ENCODE results near the gene RITA1. TPM values are rescaled to one million over a fixed set of nuclear protein-coding genes. Genes with fewer than 3 reads are reported as not detected.

Gene RITA1
- total RNA-seq, 1 donor from 2014 or later: 17.9 TPM

DNA sequence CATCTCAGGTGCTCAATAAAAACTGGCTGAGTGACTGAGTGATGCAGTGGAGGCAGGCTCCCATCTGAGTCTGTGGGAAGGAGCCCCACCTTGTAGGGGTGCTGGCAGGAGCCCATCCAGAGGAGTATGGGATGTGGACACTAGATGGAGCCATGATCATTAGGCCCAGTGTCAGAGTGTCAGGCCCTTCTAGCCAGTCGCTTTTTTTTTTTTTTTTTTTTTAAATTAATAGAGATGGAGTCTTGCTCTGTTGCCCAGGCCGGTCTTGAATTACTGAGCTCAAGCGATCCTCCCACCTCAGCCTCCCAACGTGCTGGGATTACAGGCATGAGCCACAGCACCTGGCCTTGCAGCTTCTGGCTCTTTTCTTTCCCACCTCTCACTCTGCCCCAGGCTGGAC lies 11.5 kb downstream of the RITA1 start:
- peak; percentile 58 for DNase-seq
- Histone ChIP-seq H3K4me1 (peaks cover 31% of the 10 kb centered on the region), H3K27me3 (ENCODE audit: low read depth) (no peaks in the 10 kb centered on the region), H3K9me3 (replicated peaks) (no peaks in the 10 kb centered on the region), H3K36me3 (peaks cover 4% of the 10 kb centered on the region), H3K27ac (replicated peaks) (no peak overlapping the region), H3K4me3 (no peak overlapping the region)
- intact Hi-C loops (cut with micrococcal nuclease): no loop called here
- TF ChIP-seq, protein P1, sequence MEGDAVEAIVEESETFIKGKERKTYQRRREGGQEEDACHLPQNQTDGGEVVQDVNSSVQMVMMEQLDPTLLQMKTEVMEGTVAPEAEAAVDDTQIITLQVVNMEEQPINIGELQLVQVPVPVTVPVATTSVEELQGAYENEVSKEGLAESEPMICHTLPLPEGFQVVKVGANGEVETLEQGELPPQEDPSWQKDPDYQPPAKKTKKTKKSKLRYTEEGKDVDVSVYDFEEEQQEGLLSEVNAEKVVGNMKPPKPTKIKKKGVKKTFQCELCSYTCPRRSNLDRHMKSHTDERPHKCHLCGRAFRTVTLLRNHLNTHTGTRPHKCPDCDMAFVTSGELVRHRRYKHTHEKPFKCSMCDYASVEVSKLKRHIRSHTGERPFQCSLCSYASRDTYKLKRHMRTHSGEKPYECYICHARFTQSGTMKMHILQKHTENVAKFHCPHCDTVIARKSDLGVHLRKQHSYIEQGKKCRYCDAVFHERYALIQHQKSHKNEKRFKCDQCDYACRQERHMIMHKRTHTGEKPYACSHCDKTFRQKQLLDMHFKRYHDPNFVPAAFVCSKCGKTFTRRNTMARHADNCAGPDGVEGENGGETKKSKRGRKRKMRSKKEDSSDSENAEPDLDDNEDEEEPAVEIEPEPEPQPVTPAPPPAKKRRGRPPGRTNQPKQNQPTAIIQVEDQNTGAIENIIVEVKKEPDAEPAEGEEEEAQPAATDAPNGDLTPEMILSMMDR (IDR thresholded peaks at IDR 0.05; ENCODE audit: borderline replicate concordance): peak; percentile 82

DNA sequence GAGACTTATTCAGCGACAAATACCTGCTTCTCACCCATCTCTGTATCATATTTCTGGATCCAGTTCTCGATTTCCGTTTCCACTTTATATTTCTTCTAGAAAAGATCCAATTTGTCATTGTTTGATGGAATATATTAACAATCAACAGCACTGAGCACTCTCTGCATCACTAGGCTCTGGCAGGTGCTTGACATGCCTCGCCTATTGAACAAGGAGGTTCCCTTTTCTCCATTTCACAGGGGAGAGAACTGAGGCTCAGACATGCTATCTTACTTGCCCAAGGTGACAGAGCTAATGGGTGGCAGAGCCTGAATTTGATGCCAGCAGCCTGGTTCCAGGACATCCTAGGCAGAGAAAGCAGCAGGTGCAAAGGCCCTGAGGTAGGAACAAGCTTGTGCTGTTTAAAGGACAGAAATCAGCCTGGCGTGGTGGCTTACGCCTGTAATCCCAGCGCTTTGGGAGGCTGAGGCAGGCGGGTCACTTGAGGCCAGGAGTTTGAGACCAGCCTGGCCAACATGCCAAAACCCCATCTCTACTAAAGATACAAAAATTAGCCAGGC lies 12.1 kb downstream of the RITA1 start:
- intact Hi-C loops (cut with micrococcal nuclease): no loop called here
- peaks cover 31% of the 10 kb centered on the region for H3K4me1 ChIP-seq
- H3K36me3 ChIP-seq: no peaks in the 10 kb centered on the region
- DNase-seq: no peak
- TF ChIP-seq, protein P1 (IDR thresholded peaks at IDR 0.05; ENCODE audit: borderline replicate concordance): no peak
- H3K9me3 ChIP-seq (replicated peaks): no peaks in the 10 kb centered on the region
- no peak overlapping the region for H3K27ac ChIP-seq (replicated peaks)
- no peaks in the 10 kb centered on the region for H3K27me3 ChIP-seq (ENCODE audit: low read depth)
- H3K4me3 ChIP-seq: no peak overlapping the region

DNA sequence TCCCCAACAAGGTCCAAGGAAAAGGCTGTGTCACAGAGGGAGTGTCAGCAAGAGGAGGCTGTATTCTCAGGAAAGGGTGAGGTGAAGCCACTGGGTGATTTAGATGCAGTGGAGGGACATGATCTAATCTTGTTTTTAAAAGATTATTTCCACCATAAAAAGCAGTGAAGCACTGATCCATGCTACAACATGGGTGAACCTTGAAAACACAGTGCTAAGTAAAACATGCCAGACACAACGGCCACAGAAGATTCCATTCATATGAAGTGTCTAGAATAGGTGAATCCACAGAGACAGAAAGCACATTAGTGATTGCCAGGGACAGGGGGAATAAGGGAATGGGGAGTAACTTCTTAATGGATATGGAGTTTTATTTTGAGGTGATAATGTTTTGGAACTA lies 12.8 kb downstream of the RITA1 start:
- Histone ChIP-seq H3K36me3 (no peaks in the 10 kb centered on the region), H3K9me3 (replicated peaks) (no peaks in the 10 kb centered on the region), H3K4me3 (no peak overlapping the region), H3K27ac (replicated peaks) (no peak overlapping the region), H3K4me1 (peaks cover 24% of the 10 kb centered on the region), H3K27me3 (ENCODE audit: low read depth) (no peaks in the 10 kb centered on the region)
- DNase-seq: no peak
- TF ChIP-seq, protein P1 (IDR thresholded peaks at IDR 0.05; ENCODE audit: borderline replicate concordance): no peak
- intact Hi-C loops (cut with micrococcal nuclease): no loop called here

DNA sequence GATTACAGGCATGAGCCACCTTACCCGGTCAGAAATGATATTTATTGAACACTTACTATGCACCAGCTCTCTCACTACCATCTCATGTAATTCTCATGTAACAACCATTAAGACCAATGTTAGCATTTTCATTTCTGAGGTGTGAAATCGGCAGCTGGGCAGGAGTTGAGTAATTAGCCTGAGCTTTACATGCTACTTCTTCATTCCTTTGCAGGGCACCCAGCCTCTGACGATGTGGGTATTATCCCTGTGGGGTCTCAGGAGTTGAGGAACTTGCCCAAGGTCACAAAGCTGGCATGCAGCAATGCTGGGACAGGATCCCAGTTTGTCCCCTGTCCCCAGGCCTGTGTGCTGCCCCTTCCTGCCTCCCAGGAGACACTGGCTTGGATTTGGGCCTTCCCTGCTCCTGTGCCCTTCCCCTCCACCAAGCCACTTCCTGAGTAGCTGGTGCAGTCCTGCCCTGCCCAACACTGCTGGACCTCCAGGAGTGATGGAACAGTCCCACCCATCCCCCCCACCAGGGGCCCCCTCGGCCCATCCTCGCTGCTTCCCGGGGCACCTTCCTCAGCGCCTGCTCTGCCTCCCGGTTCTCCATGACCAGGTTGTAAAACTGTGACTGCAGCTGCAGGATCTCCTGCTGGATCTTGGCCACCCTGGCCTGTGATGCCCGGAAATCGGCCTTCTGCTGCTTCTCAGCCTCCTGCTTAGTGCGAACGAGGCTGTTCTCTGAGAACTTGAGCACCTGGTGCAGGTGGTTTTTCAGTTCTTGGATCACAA lies 14.7 kb downstream of the RITA1 start:
- intact Hi-C loops (cut with micrococcal nuclease): no loop called here
- H3K36me3 ChIP-seq: no peaks in the 10 kb centered on the region
- H3K9me3 ChIP-seq (replicated peaks): no peaks in the 10 kb centered on the region
- no peaks in the 10 kb centered on the region for H3K27me3 ChIP-seq (ENCODE audit: low read depth)
- H3K4me1 ChIP-seq: peaks cover 25% of the 10 kb centered on the region
- H3K4me3 ChIP-seq: no peak overlapping the region
- DNase-seq: no peak
- no peak overlapping the region for H3K27ac ChIP-seq (replicated peaks)
- TF ChIP-seq, protein P1 (IDR thresholded peaks at IDR 0.05; ENCODE audit: borderline replicate concordance): no peak

DNA sequence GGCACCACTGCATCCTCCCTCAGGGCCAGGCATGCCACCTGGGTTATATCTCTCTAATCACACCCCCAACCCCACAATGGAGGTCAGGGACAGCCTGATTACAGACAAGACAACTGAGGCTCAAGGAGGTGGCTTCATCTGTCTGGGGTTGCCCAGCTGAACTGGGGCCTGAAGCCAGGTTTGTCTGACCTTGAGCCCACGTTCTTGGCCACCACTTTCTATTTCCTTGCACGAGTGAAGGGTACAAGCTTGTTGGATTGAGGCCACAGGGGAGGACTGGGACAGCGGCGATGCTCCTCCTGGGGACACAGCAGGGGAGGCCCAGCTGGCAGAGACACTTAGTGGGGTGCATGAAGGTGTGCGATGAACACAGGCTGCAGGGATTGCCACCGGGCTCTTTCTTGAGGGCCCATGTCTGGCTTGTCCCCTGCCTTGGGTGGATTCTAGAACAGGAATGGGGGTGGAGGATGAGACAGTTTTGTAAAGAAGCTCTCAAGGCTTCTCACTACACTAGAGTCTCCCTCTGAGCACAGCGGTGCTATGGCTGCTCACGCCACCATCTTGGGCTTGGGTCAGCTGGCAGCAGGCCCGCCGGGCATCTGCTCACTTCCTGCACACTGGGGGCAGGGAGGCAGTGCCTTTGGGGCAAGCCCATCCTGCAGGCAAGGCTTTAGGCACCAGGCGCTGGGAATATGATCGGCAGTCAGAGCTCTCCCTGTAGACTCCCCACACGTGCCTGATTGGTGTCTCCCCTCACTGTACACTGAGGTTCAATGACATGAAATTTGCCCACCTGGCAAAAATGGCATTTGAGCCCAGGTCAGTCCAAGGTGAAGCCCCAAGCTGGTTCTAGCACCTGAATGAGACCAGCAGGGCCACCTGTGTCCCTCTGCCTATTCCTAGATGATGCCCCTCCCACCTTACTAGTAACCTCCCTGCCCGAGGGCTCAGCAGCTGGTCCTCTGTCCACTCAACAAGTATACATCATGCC lies 16.0 kb downstream of the RITA1 start:
- no peak overlapping the region for H3K4me3 ChIP-seq
- H3K4me1 ChIP-seq: peaks cover 25% of the 10 kb centered on the region
- TF ChIP-seq, protein P1 (IDR thresholded peaks at IDR 0.05; ENCODE audit: borderline replicate concordance): no peak
- H3K9me3 ChIP-seq (replicated peaks): no peaks in the 10 kb centered on the region
- H3K27ac ChIP-seq (replicated peaks): no peak overlapping the region
- DNase-seq: no peak
- no peaks in the 10 kb centered on the region for H3K36me3 ChIP-seq
- intact Hi-C loops (cut with micrococcal nuclease): no loop called here
- no peaks in the 10 kb centered on the region for H3K27me3 ChIP-seq (ENCODE audit: low read depth)

Measured in left ventricle myocardium inferior (tissue), 1 donor.